Hematopoietic multipotent progenitor cell (in vitro differentiated cells): Measurements from ENCODE around the gene S100A1. TPM values are rescaled to one million over a fixed set of nuclear protein-coding genes. Genes with fewer than 3 reads are reported as not detected.
"Not testable (repeated sequence)": the region's sequence is repeated elsewhere in the genome, so short reads cannot be mapped to it uniquely, and the experiment has no call there.

Experiments used
- DNase-seq, 3 donors: peaks; one replicate each; pipeline ENCODE4 v3.0.0-alpha.2; 2011 to 2015; ENCODE audit warnings: low read depth in 2 of 3, low spot score in 2 of 3
- total RNA-seq: library from RNA; depleted of rRNA; stranded (reverse); fragments of >200 nt; gene quantifications from one replicate; pipeline ENCODE4 v1.2.3, GENCODE V29; 2012

S100A1 gene
- total RNA-seq, 1 donor, result 0.54 TPM

GRCh38 chr1:153651771-153652170, 23.5 kb downstream of the S100A1 start:
- DNase-seq, result no peak

DNA sequence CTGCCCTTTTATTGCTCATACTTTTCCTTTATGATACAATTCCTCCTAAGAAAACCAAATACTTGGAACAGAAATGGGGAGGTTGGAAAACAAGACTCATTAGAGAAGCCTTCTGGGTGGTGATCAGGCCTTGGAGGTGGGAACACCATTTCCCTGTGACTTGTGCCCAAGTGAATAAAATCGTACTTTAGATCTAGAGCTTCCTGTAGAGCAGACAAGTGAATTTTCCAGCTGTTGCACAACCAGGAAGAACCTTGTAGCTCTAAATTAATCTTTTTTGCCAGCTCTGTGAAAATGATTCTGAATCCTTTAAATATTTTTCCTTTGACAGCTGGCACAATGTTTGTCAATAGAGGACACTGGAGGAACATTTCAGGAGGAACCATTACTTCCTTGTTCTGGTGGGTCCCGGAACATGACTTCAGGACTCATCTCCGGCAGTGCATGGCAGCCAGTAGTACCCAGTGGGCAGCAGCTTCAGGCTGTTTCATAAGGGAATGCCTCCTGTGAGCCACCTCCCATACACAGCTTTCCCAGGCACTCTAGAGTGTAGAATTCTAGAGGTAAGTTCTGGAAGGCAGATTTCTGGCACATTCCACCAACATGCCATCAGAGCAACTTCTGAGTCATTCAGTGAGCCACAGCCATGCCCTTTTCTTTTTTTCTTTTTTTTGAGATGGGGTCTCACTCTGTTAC, 24.7 kb downstream of the S100A1 start:
- DNase-seq, result no peak

DNA sequence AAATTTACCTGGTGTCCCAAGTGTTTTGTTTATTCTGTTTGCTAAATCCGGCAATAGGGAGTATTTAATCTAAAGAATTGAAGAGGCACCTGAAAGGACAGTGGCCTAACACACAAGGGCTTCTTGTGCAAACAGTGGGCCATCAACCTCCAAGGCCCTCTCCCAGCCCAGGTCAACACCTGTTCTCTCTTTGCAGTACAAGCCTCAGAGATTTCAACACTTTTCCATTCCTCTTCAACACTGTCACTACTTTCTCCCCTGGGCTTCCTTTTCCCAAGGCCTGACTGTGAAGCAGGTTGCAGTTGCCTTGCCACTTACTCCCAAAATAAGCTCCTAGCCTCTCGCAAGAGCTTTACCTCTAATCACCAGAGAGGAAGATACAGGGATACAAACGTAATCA, 27.1 kb downstream of the S100A1 start:
- DNase-seq, result no peak

DNA sequence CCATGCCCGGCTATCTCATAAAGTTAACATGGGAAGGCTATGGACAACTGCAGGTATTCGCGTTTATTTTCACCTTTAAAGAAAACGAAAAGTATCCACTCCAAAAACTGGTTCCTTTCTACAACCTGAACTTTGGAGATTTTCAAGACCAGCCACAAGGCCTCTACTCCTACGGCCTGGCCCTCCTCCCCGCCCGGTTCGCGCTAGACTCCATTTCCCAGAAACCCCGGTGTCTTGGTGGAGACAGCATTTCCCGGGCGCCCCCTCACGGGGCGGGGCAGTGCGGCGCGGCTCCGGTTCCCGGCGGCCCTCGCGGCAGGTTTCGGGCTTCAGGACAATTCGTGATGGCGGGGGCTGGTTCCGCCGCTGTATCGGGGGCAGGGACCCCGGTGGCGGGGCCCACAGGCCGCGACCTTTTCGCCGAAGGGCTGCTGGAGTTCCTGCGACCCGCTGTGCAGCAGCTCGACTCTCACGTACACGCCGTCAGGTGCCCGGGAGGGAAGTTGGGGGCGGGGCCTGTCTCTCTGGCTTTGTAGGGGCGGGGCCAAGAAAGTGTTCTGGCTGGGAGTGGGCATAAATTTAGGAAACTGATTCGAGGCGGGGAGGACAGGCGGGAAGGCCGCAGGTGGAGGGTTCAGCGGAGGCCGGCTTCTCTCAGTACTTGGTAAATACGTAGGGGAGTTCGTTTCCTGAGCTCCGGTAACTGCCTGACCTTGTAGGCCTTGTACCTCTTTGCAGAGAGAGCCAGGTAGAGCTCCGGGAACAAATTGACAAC, 30.4 kb downstream of the S100A1 start, which contains the start of gene SNAPIN:
TSS of gene SNAPIN (plus strand) at position 304 of the 775 bp plus-strand sequence. CDS start at position 345, 41 bp downstream.
- peak; percentile 64 to 92 (median 89) for DNase-seq

- DNase-seq, result no peak
These were observed 30.9 kb downstream of the S100A1 start for GRCh38 chr1:153659175-153659534.

GRCh38 chr1:153659656-153660055, 31.4 kb downstream of the S100A1 start:
- DNase-seq, result no peak

- DNase-seq, result peak in 1 of 3 donors; percentile 23
These were observed 33.0 kb downstream of the S100A1 start for GRCh38 chr1:153661111-153661708.

DNA sequence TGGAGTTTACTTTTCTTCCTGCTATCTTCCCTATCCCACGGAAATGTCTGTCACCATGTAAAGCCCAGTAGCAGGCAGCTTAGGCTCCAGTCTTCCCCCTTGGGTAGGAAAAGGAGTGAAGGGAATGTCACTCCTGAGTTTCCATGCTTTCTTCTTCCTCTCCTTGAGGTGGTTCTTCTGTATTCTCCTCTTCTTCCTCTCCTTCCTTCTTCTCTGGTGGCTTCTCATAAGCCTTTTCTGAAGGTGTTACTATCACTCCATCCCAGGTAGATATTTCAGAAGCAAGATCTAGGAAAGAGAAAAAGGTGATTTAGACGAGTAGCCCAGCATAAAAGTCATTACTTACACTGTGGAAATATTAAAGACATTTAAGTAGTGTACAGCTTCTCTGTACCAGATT, 34.0 kb downstream of the S100A1 start:
- DNase-seq, result no peak

- DNase-seq, result no peak
These were observed 35.0 kb downstream of the S100A1 start for GRCh38 chr1:153663211-153663610.

GRCh38 chr1:153667439-153667838, 39.2 kb downstream of the S100A1 start:
- no peak for DNase-seq

GRCh38 chr1:153668672-153669071, 40.4 kb downstream of the S100A1 start:
- not testable (repeated sequence) for DNase-seq

DNA sequence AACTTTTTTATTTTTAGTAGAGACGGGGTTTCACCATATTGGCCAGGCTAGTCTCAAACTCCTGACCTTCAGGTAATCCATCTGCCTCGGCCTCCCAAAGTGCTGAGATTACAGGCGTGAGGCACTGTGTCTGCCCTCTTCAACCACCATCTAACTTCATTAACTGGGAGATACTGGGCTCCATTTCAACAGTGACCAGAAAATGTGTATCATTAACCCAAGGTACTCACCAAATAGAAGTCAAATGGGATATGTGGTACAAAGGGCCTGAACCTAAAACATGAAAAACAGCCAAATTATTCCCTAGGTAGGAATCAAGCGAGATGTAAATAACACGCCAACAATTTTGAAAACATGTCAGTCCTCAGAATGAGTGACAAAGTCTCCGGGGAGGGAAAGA, 41.4 kb downstream of the S100A1 start:
- no peak for DNase-seq

DNA sequence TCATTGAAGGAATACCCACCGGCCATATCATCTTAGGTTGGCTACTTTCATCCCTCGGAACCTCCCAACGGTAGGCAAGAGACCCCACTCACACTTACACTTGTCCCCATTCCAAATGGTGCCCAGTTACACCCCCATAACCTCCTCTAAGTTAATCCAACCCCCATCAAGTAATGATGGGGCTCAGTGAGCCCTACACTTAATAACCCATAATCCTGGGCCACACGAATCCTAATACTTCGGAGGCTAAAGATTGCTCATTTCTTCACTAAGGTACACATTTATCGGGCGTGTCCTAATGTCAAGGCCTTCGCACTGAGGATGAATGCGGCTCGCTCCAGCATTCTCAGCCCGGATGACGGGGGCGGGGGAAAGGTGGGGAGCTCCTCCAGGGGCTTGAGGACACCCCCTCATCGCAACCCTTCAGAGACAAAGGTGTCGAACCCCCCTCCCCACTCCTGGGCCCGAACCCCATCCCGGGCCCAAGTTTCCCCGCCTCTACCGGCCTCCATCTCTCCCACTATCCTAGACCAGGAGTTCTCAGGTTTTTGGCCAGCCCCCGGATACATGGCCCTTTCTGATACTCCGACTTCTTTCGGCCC, 42.1 kb downstream of the S100A1 start:
- DNase-seq, result no peak

- DNase-seq, result peak; percentile 88 to 99 (median 98)
These were observed 42.8 kb downstream of the S100A1 start, which contains the start of gene ILF2 for GRCh38 chr1:153670859-153671627. Gene ILF2, minus strand, starts transcription at chr1:153670993. Its CDS starts 71 bp downstream, at chr1:153670922.

GRCh38 chr1:153671628-153672353, 43.6 kb downstream of the S100A1 start:
- DNase-seq, result peak in 1 of 3 donors; percentile 68

DNA sequence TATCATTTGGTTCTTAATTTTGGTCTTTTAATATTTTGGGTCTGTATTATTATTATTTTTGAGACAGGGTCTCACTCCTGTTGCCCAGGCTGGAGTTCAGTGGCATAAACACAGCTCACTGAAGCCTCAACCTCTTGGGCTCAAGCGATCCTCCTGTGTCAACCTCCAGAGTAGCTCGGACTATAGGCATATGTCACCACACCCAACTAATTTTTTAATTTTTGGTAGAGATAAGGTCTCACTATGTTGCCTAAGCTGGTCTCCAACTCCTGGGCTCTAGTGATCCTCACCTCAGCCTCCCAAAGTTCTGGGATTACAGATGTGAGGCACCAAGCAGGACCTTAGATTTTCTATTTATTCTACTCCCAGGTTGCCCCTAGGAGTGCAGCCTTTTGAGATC, 45.3 kb downstream of the S100A1 start:
- no peak for DNase-seq

- peak in 2 of 3 donors; percentile 37 to 60 for DNase-seq
These were observed 49.7 kb downstream of the S100A1 start for GRCh38 chr1:153677718-153678518.

DNA sequence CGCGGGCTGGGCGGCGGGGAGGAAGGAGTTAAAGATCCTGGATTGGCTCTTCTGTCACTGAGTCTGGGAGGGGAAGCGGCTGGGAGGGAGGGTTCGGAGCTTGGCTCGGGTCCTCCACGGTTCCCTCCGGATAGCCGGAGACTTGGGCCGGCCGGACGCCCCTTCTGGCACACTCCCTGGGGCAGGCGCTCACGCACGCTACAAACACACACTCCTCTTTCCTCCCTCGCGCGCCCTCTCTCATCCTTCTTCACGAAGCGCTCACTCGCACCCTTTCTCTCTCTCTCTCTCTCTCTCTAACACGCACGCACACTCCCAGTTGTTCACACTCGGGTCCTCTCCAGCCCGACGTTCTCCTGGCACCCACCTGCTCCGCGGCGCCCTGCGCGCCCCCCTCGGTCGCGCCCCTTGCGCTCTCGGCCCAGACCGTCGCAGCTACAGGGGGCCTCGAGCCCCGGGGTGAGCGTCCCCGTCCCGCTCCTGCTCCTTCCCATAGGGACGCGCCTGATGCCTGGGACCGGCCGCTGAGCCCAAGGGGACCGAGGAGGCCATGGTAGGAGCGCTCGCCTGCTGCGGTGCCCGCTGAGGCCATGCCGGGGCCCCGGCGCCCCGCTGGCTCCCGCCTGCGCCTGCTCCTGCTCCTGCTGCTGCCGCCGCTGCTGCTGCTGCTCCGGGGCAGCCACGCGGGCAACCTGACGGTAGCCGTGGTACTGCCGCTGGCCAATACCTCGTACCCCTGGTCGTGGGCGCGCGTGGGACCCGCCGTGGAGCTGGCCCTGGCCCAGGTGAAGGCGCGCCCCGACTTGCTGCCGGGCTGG, 50.5 kb downstream of the S100A1 start, which contains the start of gene NPR1:
TSS of gene NPR1 (plus strand) at position 170 of the 818 bp plus-strand sequence. CDS start at position 591, 421 bp downstream.
- peak in 1 of 3 donors; percentile 15 for DNase-seq
